Activated CD4-positive, alpha-beta T cell treated with anti-CD3 and anti-CD28 coated beads, Interleukin-2, Interleukin-6, amounts not matched to agents 100 ng/mL and 50 ng/mL, durations not matched to agents 16 hours and 8 hours (primary cell): ENCODE data around the gene HARS1.
A peak's percentile ranks its signal among the peaks of the same experiment; 100 is the strongest.
"Not testable (repeated sequence)": the region's sequence is repeated elsewhere in the genome, so short reads cannot be mapped to it uniquely, and the experiment has no call there.

ENCODE experiments used
- DNase-seq: peaks from one replicate; pipeline ENCODE4 v3.0.0-alpha.2; 2020

The HARS1 gene

GRCh38 chr5:140632366-140633020, 58.7 kb downstream of the HARS1 start:
- DNase-seq = peak; percentile 58

- peak; percentile 14 for DNase-seq
These were observed 59.3 kb downstream of the HARS1 start for GRCh38 chr5:140631831-140632365.

GRCh38 chr5:140631036-140631417, 60.1 kb downstream of the HARS1 start:
- no peak for DNase-seq

DNA sequence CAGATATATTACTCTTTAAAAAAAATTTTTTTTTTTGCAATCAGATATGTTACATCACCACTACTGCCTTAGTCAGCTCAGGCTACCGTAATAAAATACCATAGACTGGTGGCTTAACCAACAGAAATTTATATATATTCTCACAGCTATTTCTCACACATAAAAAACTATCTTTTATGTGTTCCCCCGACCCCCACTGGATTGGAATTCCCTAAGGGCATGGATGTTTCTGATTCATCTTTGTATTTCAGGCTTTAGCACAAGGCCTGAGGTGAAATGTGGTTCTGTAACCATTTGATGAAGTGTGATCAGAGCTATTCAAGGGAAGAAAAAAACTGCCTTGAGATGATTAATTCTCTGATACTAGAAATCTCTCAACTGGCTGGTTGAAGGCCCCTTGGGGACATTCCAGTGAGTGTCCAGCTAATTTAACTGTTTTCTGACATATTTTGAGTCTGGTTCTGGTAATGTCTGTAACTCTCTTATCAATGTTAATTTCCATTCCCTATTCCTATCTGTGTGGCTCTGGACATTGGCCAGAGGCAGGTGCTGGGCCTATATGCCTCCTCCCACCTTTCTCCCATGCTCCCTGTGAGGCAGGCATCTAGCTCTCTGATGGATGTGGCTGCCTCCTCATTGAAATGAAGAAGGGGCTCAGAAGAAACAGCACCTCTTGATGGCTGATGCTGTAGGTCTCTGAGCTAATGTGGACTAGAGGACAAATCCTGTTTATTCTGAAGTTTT, 60.7 kb downstream of the HARS1 start:
- no peak for DNase-seq

GRCh38 chr5:140628711-140629110, 62.5 kb downstream of the HARS1 start:
- no peak for DNase-seq

- no peak for DNase-seq
These were observed 63.2 kb downstream of the HARS1 start for GRCh38 chr5:140627972-140628371.

DNA sequence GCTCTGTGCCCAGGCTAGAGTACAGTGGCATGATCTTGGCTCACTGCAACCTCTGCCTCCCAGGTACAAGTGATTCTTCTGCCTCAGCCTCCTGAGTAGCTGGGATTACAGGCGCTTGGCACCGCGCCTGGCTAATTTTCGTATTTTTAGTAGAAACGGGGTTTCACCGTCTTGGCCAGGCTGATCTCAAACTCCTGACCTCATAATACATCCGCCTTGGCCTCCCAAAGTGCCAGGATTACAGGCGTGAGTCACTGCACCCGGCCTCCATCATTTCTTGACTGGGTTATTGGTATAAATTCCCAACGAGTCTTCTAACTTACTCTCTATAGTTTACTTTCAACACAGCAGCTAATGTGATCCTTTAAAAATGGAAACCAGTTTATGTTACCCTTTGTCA, 66.3 kb downstream of the HARS1 start:
- DNase-seq = not testable (repeated sequence)
